ENCODE measurements around the gene SPRYD3. TPM values are rescaled to one million over a fixed set of nuclear protein-coding genes. Genes with fewer than 3 reads are reported as not detected.
"Not testable (repeated sequence)": the region's sequence is repeated elsewhere in the genome, so short reads cannot be mapped to it uniquely, and the experiment has no call there.

The SPRYD3 gene
- total RNA-seq, 1 donor from 2014 or later = 21.8 TPM

DNA sequence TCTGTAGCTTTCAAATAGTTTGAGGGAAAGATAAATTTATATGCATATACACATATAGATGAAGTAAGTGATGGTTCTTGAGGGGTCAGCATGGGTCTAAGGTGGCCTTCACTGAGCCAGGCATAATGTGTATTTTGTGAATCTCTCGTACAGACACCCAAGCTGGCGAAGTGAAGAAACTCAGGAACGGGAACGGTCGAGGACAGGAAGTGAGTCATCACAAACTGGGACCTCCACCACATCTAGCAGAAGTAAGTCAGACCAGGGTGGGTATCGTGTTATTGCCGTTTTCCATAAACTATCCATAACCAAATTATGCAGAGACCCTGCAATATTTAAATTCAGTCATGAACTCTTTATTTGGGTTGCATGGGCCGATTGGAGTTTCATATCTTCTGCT, 44.7 kb downstream of the SPRYD3 start:
- Mint-ChIP-seq H3K27ac (ENCODE audit: unreplicated experiment) (peak overlapping the region; percentile 79), H3K27me3 (ENCODE audit: low read depth, unreplicated experiment) (no peaks in the 10 kb centered on the region), H3K9me3 (ENCODE audit: unreplicated experiment) (no peaks in the 10 kb centered on the region), H3K36me3 (ENCODE audit: low read depth, unreplicated experiment) (peaks cover 22% of the 10 kb centered on the region), H3K4me1 (ENCODE audit: low read depth, unreplicated experiment) (peaks cover 17% of the 10 kb centered on the region), H3K4me3 (ENCODE audit: unreplicated experiment) (no peak overlapping the region)
- DNase-seq (ENCODE audit: low read depth) (no peak), FAIRE-seq (no peak)
- Histone ChIP-seq H3K4me3 (ENCODE audit: insufficient read depth, low read depth, low read length) (no peak overlapping the region), H2AFZ (ENCODE audit: low read depth, low read length) (no peak overlapping the region), H3K79me2 (ENCODE audit: insufficient read depth, low read length) (peaks cover 38% of the 10 kb centered on the region), H3K9ac (ENCODE audit: low read length) (no peak overlapping the region), H3K9me3 (ENCODE audit: insufficient read depth, low read depth, low read length) (no peaks in the 10 kb centered on the region), H3K27ac (ENCODE audit: low read depth, low read length) (no peak overlapping the region), H3K4me1 (ENCODE audit: insufficient read depth, low read length) (no peaks in the 10 kb centered on the region), H3K36me3 (ENCODE audit: insufficient read depth, low read length) (peaks cover 71% of the 10 kb centered on the region), H3K27me3 (ENCODE audit: insufficient read depth, low read length) (no peaks in the 10 kb centered on the region), H4K20me1 (ENCODE audit: insufficient read depth, low read length) (peaks cover 70% of the 10 kb centered on the region), H3K4me2 (ENCODE audit: low read length) (no peak overlapping the region)
- TF ChIP-seq CTCF (IDR thresholded peaks at IDR 0.05; ENCODE audit: insufficient read depth, low read depth, low read length) (no peak), EZH2 (IDR thresholded peaks at IDR 0.05; ENCODE audit: insufficient read depth, low read length) (no peak)

GRCh38 chr12:53033832-53034231, 45.4 kb downstream of the SPRYD3 start:
- H3K4me1 ChIP-seq (ENCODE audit: insufficient read depth, low read length); H3K4me2 ChIP-seq (ENCODE audit: low read length); H2AFZ ChIP-seq (ENCODE audit: low read depth, low read length); DNase-seq (ENCODE audit: low read depth); H3K27me3 ChIP-seq (ENCODE audit: insufficient read depth, low read length); H3K9me3 ChIP-seq (ENCODE audit: insufficient read depth, low read depth, low read length); H3K27ac Mint-ChIP-seq (ENCODE audit: unreplicated experiment); H3K27ac ChIP-seq (ENCODE audit: low read depth, low read length); H3K9me3 Mint-ChIP-seq (ENCODE audit: unreplicated experiment); FAIRE-seq; H3K4me3 ChIP-seq (ENCODE audit: insufficient read depth, low read depth, low read length); H3K4me3 Mint-ChIP-seq (ENCODE audit: unreplicated experiment); H3K27me3 Mint-ChIP-seq (ENCODE audit: low read depth, unreplicated experiment); H3K9ac ChIP-seq (ENCODE audit: low read length): not testable (repeated sequence)
- H3K36me3 ChIP-seq (ENCODE audit: insufficient read depth, low read length) = peaks cover 68% of the 10 kb centered on the region
- peaks cover 19% of the 10 kb centered on the region for H3K36me3 Mint-ChIP-seq (ENCODE audit: low read depth, unreplicated experiment)
- H4K20me1 ChIP-seq (ENCODE audit: insufficient read depth, low read length) = peaks cover 65% of the 10 kb centered on the region
- H3K79me2 ChIP-seq (ENCODE audit: insufficient read depth, low read length) = peaks cover 38% of the 10 kb centered on the region
- peaks cover 14% of the 10 kb centered on the region for H3K4me1 Mint-ChIP-seq (ENCODE audit: low read depth, unreplicated experiment)

DNA sequence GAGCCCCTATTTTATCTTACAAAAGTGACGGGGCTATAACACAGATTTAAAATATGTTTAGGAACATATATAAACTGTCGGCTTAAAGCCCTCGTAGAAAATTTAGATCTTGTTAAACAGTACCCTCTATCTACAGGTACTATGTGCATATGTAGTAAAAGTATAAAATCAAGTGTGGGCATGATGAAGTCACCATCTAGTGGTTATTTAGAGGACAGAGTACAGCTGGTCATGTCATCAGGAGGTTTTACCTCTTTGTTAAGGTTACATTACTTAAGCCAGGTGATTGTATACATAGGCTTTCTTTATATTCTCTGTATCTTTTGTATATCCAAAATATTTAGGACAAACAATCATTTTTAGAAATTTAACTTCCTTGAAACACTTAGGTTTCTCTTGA, 47.6 kb downstream of the SPRYD3 start:
- DNase-seq (ENCODE audit: low read depth) (no peak), FAIRE-seq (no peak)
- H3K36me3 ChIP-seq (ENCODE audit: insufficient read depth, low read length) = peaks cover 66% of the 10 kb centered on the region
- H3K27ac ChIP-seq (ENCODE audit: low read depth, low read length) = no peak overlapping the region
- H3K4me2 ChIP-seq (ENCODE audit: low read length) = no peak overlapping the region
- no peak overlapping the region for H3K4me3 ChIP-seq (ENCODE audit: insufficient read depth, low read depth, low read length)
- Mint-ChIP-seq H3K27me3 (ENCODE audit: low read depth, unreplicated experiment) (no peaks in the 10 kb centered on the region), H3K9me3 (ENCODE audit: unreplicated experiment) (no peaks in the 10 kb centered on the region), H3K36me3 (ENCODE audit: low read depth, unreplicated experiment) (peaks cover 28% of the 10 kb centered on the region), H3K4me3 (ENCODE audit: unreplicated experiment) (no peak overlapping the region), H3K27ac (ENCODE audit: unreplicated experiment) (no peak overlapping the region), H3K4me1 (ENCODE audit: low read depth, unreplicated experiment) (peaks cover 12% of the 10 kb centered on the region)
- H3K27me3 ChIP-seq (ENCODE audit: insufficient read depth, low read length) = no peaks in the 10 kb centered on the region
- no peak for TF ChIP-seq EZH2 (IDR thresholded peaks at IDR 0.05; ENCODE audit: insufficient read depth, low read length)
- no peak for TF ChIP-seq CTCF (IDR thresholded peaks at IDR 0.05; ENCODE audit: insufficient read depth, low read depth, low read length)
- H4K20me1 ChIP-seq (ENCODE audit: insufficient read depth, low read length) = peaks cover 58% of the 10 kb centered on the region
- no peaks in the 10 kb centered on the region for H3K9me3 ChIP-seq (ENCODE audit: insufficient read depth, low read depth, low read length)
- no peak overlapping the region for H3K9ac ChIP-seq (ENCODE audit: low read length)
- H3K4me1 ChIP-seq (ENCODE audit: insufficient read depth, low read length) = no peaks in the 10 kb centered on the region
- H3K79me2 ChIP-seq (ENCODE audit: insufficient read depth, low read length) = peaks cover 51% of the 10 kb centered on the region
- no peak overlapping the region for H2AFZ ChIP-seq (ENCODE audit: low read depth, low read length)

DNA sequence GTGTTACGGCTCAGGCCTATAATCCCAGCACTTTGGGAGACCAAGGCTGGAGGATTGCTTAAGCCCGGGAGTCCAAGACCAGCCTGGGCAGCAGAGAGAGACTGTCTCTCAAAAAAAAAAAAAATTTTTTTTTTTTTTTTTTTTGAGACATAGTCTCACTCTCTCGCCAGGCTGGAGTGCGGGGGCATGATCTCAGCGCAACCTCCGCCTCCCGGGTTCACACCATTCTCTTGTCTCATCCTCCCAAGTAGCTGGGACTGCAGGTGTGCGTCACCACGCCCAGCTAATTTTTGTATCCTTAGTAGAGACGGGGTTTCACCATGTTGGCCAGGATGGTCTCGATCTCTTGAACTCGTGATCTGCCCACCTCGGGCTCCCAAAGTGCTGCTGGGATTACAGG, 52.2 kb downstream of the SPRYD3 start:
- not testable (repeated sequence) for H2AFZ ChIP-seq (ENCODE audit: low read depth, low read length); FAIRE-seq; H3K4me3 Mint-ChIP-seq (ENCODE audit: unreplicated experiment); H3K9me3 Mint-ChIP-seq (ENCODE audit: unreplicated experiment); H3K4me1 ChIP-seq (ENCODE audit: insufficient read depth, low read length); H3K27me3 Mint-ChIP-seq (ENCODE audit: low read depth, unreplicated experiment); H3K27ac ChIP-seq (ENCODE audit: low read depth, low read length); H3K4me2 ChIP-seq (ENCODE audit: low read length); H3K9ac ChIP-seq (ENCODE audit: low read length); DNase-seq (ENCODE audit: low read depth); H3K4me3 ChIP-seq (ENCODE audit: insufficient read depth, low read depth, low read length); H3K27me3 ChIP-seq (ENCODE audit: insufficient read depth, low read length); H3K4me1 Mint-ChIP-seq (ENCODE audit: low read depth, unreplicated experiment); H3K27ac Mint-ChIP-seq (ENCODE audit: unreplicated experiment); H3K9me3 ChIP-seq (ENCODE audit: insufficient read depth, low read depth, low read length)
- H3K79me2 ChIP-seq (ENCODE audit: insufficient read depth, low read length) = peaks cover 51% of the 10 kb centered on the region
- H4K20me1 ChIP-seq (ENCODE audit: insufficient read depth, low read length) = peaks cover 58% of the 10 kb centered on the region
- peaks cover 29% of the 10 kb centered on the region for H3K36me3 Mint-ChIP-seq (ENCODE audit: low read depth, unreplicated experiment)
- H3K36me3 ChIP-seq (ENCODE audit: insufficient read depth, low read length) = peaks cover 75% of the 10 kb centered on the region

All from astrocyte (in vitro differentiated cells and primary cell).